Stimulated activated CD8-positive, alpha-beta memory T cell treated with anti-CD3 and anti-CD28 coated beads, Interleukin-15, amount 100 ng/mL, for 1 hour (primary cell): ENCODE results near the gene CCDC27.

ENCODE experiments used
- DNase-seq: peaks from one replicate; pipeline ENCODE4 v3.0.0-alpha.2; 2020; ENCODE audit warnings: low read depth

CCDC27 gene

DNA sequence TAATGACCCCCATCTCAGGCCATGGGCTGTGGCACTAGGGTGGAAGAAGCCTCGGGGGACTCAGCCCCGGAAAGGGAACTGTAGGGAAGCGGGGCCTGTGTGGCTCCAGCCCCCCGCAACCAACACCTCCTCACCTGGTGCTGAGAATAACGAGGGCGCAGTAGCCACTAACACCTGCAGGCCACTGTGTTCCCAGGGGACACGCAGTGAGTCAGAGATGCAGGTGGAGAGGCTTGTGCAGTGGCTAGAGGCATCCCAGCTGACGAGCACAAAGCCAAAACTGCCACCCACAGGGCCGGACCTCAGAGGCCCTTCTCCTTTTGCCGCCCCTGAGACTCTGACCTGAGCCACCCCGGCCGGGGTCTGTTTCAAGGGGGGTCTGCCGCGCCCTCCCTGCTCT, 33.5 kb upstream of the CCDC27 start:
- DNase-seq: no peak

DNA sequence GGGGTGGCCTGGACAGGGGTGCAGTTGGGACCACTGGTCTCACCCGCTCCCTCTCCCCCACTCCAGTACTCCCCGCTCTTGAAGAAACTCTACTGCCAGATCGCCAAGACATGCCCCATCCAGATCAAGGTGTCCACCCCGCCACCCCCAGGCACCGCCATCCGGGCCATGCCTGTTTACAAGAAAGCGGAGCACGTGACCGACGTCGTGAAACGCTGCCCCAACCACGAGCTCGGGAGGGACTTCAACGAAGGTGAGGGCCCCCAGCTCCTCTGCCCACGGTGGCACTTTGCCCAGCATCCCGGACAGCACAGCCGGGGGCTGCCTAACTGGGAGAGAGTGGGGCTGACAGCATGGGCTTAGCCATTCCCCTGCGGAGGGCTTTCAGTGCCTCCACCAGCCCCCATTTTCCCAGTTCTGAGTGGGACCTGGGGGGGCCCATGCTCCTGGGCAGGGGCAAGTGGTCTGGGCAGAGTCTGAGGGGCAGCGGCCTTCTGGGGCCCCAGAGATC, 30.2 kb upstream of the CCDC27 start:
- DNase-seq: no peak

DNA sequence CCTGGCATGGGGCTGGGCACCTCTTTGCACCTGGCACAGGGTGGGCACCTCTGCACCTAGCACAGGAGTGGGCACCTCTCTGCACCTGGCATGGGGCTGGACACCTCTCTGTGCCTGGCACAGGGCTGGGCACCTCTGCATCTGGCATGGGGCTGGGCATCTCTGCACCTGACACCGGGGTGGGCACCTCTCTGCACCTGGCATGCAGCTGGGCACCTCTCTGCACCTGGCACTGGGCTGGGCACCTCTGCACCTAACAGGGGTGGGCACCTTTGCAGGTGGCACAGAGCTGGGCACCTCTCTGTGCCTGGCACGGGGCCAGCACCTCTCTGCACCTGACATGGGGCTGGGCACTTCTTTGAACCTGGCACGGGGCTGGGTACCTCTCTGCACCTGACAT, 29.4 kb upstream of the CCDC27 start:
- no peak for DNase-seq

DNA sequence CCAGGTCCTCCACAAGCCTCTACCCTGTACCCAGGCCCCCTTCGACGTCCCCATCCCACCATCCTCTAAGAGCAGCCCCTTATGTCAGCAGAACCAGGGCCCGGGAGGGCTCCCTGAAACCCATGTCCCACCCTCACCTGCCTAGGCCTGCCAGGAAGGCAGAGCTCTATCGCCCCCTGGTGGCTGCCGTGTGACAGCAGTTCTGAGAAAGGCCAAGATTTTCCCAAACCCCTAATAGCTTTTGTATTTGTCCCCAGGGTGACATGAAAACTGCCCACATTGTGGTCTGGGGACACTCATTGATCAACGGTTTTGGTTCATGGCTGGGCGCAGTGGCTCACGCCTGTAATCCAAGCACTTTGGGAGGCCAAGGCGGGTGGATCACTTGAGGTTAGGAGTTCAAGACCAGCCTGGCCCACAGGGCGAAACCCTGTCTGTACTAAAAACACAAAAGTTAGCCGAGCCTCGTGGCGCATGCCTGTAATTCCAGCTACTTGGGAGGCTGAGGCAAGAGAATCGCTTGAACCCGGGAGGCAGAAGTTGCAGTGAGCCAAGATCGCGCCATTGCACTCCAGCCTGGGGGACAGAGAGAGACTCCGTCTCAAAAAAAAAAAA, 27.7 kb upstream of the CCDC27 start:
- DNase-seq: peak; percentile 70

DNA sequence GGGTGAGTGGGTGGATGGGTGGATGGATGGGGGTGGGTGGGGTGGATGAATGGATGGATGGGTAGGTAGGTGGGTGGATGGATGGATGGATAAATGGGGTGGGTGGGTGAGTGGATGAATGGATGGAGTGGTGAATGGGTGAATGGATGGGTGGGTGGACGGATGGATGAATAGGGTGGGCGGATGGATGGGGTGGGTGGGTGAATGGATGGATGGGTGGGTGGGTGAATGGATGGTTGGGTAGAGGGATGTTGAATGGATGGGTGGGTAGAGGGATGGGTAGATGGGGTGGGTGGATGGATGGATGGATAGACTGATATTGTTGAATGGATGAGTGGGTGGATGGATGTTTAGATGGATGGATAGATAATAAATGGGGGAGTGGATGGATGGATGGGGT, 26.9 kb upstream of the CCDC27 start:
- no peak for DNase-seq

DNA sequence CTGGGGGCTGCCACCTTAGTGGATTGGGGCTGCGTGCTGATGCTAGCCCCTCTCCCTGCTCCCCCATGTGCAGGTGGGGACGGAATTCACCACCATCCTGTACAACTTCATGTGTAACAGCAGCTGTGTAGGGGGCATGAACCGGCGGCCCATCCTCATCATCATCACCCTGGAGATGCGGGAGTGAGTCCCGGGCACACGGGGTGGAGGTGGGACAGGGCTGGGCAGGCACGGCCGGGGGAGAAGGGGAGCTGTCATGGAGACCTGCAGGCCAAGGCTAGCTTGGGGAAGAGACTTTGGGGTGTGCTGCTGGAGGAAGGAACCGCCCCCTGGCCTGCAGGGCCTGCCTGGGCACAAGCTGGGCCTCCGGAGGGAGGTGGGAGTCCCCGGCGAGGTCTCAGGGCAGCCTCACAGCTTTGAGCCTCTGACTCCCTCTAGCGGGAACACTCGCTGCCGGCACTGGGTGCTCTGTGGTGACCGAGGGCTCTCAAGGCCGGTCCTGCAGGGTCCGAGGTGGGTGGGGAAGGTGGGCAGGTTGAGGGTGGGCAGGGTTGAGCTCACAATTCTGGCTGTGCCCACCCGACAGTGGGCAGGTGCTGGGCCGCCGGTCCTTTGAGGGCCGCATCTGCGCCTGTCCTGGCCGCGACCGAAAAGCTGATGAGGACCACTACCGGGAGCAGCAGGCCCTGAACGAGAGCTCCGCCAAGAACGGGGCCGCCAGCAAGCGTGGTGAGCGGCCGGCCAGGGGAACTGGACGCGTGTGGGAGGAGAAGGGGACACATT, 25.0 kb upstream of the CCDC27 start:
- DNase-seq: no peak

DNA sequence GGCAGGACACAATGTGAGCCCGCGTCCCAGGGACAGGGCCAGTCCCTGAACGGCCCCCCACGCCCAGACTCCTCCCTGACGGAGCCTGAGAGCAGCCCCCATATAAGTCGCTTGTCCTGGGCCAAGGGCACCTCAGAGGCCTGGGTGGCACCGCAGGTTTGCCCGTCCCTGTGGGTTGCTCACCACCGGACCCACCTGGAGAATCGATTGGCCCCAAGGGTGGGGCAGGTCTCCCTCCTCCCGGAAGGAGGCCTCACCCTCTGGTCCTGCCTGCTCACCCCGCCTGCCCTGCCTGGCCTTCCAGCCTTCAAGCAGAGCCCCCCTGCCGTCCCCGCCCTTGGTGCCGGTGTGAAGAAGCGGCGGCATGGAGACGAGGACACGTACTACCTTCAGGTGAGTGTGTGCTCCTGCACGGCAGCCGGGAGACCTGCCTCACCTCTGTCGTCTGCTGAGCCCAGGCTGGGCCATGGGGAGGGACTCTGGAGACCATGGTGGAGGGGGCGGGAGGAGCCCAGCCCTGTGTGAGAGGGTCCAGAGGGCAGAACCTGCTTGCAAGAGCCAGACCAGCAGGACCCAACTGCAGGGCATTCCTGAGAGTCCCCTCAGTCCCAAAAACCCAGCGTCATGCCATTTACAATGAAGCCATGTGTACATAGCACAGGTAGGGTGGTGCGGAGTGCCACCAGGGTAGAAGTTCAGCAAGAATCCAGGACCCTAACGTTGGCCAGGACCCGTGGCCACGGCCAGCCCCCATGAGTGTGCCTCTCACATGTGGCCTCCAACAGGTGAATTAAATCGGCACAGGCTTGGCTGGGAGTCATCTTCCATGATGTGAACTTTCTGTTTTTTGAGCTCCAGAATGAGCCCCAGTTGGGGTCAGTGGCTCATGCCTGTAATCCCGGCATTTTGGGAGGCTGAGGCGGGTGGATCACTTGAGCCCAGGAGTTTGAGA, 24.1 kb upstream of the CCDC27 start:
- DNase-seq: no peak

DNA sequence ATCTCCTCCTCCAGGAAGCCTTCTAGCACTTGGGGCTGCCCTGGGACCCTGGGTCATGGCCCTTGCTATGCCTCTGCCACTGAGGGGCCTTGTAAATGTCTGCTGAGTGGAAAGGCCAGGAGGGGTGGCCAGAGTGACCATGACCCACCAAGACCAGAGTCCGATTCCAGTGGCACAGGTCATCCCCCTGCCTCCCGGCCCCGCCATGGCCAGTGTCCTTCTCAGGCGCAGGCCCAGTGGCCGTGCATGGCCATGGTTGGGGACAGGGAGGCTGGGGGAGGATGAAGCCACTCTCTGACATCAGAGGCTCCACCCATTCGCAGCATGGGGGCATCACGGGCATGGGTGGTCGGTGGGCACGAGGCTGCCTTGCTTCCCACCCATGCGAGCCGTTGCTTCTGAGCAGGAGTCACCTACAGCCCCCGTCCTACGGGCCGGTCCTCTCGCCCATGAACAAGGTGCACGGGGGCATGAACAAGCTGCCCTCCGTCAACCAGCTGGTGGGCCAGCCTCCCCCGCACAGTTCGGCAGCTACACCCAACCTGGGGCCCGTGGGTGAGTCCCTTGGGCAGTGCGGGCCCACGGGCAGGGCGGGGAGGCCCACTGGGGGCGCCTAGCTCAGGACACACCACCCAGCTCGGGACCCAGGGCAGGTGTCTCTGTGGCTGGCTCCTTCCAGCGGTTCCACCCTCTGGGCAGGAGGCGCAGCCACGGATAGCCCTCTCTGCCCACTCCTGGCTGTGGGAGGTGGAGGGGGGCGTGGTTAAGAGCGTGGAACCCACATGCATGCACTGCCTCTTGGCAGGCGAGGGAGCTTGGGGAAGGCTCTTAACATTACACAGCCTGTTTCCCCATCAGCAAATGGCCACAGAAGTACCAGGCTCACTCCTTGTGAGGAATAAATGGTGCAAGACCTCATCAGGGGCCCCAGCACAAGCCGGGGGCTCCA, 22.4 kb upstream of the CCDC27 start:
- DNase-seq: no peak

DNA sequence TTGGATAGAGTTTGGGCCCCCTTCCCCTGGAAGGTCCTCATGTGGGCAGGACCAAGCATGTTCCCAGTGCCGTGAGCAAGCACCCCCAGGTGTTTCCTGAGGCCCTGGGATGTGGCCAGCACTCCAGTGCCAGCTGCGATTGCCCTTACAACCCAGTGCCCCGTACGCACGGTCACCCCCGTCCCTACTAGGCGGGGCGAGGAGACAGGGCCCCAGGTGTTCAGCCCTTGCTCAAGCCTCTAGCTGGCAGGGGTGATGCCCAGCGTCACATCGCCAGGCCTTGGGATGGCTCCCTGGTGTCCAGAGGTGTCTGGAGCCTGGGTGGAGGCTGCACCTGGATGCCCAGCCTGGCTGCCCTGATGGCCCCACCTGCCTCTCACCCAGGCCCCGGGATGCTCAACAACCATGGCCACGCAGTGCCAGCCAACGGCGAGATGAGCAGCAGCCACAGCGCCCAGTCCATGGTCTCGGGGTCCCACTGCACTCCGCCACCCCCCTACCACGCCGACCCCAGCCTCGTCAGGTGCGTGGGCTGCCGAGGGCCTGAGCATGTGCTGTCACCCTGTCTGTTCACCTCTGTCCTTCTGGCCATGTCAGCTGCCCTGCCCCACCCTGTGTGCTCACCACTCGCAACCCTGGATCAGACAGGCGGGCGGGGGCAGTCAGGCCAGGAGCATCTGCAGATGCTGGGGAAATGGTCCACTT, 21.6 kb upstream of the CCDC27 start:
- no peak for DNase-seq

DNA sequence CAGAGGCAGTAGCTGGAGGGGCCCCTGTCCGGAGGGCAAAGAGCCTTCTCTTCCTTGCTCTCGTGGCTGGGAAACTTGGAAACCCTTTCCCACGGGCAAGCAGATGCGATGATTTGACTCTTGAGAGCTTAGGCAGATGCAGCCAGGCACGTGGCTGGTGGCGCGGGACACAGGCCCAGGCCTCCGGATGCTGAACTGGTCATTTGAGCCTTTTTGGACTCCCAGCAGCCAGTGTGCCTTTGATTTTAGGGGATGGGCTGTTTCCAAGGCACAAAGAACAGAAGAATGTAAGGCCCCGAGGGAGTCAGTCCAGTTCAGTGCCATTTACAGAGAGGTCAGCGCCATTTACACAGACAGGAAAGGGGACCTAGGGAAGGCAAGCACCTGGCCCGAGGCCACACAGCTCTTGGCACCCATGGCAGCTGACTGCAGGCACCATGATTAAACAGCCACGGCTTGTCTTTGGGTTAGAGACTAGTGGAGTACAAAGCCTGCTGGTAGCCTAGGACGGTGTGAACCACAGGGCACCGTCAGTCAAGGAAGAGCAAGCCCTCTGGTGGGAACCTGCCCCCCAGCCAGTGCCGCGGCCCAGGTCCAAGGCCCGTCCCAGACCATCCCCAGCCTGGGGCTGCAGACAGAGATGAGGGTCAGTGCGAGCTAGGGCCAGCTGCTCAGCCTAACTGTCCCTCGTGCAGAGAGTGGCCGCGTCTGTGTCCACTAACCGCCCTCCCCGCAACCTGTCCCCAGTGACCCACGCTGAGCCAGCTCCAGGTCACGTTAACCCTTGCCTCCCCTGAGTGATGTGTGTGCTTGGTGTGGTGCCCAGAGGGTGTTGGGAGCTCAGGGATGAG, 20.4 kb upstream of the CCDC27 start:
- DNase-seq: no peak

DNA sequence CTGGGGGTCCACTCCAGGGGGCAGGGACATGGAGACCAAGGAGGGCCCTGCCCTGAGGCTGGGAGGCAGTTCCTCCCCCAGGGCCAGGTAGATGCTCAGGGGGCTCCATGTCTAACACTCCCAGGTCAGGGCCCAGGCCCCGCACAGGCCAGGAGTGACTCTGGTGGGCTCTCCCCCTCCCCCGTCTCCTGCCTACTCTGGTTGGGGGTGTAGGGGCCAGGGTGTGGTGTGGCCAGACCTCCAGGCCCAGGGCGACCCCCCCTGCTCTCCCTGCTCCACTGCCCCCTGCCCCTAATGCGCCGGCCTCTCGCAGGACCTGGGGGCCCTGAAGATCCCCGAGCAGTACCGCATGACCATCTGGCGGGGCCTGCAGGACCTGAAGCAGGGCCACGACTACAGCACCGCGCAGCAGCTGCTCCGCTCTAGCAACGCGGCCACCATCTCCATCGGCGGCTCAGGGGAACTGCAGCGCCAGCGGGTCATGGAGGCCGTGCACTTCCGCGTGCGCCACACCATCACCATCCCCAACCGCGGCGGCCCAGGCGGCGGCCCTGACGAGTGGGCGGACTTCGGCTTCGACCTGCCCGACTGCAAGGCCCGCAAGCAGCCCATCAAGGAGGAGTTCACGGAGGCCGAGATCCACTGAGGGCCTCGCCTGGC, 19.7 kb upstream of the CCDC27 start:
- no peak for DNase-seq

DNA sequence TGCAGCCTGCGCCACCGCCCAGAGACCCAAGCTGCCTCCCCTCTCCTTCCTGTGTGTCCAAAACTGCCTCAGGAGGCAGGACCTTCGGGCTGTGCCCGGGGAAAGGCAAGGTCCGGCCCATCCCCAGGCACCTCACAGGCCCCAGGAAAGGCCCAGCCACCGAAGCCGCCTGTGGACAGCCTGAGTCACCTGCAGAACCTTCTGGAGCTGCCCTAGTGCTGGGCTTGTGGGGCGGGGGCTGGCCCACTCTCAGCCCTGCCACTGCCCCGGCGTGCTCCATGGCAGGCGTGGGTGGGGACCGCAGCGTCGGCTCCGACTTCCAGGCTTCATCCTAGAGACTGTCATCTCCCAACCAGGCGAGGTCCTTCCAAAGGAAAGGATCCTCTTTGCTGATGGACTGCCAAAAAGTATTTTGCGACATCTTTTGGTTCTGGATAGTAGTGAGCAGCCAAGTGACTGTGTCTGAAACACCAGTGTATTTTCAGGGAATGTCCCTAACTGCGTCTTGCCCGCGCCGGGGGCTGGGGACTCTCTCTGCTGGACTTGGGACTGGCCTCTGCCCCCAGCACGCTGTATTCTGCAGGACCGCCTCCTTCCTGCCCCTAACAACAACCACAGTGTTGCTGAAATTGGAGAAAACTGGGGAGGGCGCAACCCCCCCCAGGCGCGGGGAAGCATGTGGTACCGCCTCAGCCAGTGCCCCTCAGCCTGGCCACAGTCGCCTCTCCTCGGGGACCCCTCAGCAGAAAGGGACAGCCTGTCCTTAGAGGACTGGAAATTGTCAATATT, 19.0 kb upstream of the CCDC27 start:
- no peak for DNase-seq

DNA sequence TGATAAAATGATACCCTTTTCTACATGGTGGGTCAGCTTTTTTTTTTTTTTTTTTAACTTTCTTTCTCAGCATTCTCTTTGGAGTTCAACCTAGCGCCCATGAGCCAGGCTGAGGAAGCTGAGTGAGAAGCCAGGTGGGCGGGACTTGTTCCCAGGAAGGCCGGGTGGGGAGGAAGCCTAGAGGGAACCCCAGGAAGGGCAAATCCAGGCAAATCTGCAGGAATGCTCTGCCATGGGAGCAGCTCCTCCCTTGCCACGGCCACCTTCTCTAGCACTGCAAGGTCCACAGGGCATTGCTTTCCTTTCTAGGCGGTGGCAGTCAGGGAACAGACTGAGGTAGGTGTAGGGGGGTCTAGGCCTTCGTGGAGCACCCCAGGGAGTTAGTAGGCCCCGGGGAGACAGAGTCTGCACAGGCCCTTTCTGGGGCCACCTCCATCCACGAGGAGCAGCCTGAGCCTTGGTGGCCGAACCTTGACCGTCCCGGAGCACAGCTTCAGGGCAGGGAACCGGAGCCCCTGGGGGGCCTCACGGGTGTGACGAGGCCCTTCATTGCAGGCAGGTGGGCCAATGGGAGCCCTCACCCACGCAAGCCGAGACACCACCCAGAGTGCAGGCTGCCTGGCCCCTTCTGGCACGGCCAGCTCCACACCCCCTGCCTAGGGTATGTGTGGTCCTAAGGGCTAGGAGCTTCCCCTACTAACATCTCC, 18.2 kb upstream of the CCDC27 start:
- DNase-seq: no peak

DNA sequence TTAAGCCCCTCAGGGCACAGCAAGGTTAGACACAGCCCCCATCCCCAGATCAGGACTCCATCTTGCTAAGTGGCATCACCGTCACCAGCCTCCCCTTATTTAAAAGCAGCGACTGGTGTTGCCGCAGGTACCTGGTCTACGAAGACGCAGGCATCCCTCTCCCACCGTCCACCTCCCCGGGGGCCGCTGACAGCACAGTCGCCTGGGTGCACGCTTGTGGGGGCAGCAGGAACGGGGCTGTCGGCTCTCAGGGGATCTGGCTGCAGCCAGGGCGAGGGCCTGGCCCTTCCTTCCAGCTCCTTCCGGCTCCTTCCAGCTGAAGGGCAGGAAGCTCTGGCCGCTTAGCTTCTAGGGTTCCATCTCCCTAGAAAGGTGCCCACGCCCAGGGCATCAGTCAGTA, 17.6 kb upstream of the CCDC27 start:
- DNase-seq: no peak

DNA sequence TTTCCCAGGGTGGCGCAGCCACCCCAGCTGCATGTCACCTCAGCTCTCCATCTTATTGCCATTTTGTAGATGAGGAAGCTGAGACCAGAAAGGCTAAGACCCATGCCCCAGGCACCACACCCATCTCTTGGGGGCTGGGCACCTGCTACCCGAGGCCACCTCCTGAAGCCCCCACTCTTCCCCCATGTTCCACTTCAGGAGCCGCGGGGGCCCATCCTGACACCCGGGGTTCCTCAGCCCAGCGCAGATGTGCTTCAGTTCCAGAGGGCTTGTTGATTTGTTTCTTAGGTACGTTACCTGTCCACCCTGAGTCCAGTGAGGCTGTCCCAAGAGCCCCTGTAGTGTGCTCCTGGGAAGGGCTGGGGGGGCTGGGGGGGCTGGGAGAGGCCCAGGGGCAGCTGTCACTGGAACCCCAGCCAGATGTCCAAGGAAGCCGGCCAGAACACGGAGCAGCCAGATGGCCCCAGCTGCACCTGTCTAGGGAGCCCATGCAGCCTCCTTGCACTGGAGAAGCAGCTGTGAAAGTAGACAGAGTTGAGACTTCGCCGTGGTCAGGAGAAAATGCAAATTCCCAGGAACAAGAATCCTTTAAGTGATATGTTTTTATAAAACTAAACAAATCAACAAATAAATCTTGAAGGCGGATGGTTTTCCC, 17.1 kb upstream of the CCDC27 start:
- no peak for DNase-seq

DNA sequence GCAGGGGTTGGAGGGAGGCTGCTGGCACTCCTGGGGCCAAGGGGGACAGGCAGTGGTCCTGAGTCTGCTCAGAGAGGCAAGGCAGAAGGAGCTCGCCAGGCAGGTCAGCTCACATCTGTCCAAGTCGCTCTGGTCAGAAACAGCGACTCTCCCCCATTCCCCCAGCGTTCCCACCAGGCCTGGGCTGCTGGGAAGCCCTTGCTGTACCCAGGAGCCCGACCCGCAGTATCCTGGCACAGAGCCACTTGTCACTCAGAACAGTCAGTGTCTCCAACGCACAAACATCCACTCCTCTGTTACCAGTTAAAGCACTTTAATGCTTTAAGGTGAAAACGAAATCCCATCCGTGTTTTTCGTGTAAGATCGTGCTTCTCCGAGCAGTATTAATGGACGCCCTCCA, 16.6 kb upstream of the CCDC27 start:
- no peak for DNase-seq

DNA sequence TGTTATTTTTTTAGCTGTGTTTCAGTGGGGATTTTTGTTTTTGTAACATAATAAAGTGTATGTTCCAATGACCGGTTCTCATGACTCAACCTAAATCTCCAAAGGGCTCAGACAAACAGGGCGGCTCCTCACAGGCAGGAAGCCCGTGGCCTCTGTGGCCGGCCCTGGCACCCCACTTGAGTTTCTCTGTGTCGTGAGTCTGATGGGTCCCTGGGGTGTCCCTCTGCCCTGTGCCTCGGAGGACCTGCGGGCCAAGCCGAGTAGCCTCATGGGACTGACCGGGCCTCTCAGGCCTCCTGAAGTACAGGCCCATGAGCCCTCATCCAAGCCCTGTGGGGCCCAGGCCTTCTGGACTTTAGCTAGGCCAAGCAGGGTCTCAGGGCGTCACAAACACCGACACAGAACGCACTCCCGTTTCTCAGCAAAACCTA, 16.1 kb upstream of the CCDC27 start:
- DNase-seq: no peak
